SH-SY5Y (cell line): Measurements from ENCODE around the gene RNASET2.

Experiments used
- GATA2 ChIP-seq: IDR thresholded peaks from 2 replicates; pipeline ENCODE4 v1.6.1; 2011; ENCODE audit warnings: mild to moderate bottlenecking, low read depth, low read length
- GATA3 ChIP-seq: IDR thresholded peaks from 2 replicates; pipeline ENCODE4 v1.6.1; 2011; ENCODE audit warnings: low read depth, mild to moderate bottlenecking, low read length, moderate library complexity

DNA sequence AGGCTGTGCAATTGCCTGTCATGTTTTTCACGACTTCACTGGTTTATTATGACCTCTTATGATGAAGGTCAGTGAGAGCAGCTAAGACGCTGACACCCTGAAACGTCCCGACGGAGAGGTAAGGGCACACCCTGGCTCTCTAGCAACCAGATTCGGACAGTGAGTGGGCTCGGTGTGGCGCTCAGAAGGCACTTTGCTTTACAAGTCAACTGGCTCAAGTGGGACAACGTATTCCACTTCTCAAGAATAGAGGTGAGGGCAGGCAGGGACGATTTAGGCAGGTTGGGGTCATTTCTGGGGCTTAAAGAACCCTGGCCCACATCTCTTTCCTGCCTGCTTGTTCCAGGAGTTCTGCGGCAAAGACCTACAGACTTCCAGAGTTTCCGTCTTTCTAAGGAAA, 18.2 kb downstream of the RNASET2 start:
- no peak for TF ChIP-seq GATA2
- no peak for TF ChIP-seq GATA3
